Loucy (cell line): Measurements from ENCODE around the gene SLC6A6.

ENCODE experiments used
- CTCF ChIP-seq: fragments of 200-600 bp; sonication (generic); conservative IDR thresholded peaks from 2 replicates; pipeline ENCODE4 v1.5.1; 2014; ENCODE audit warnings: mild to moderate bottlenecking, antibody characterized with exemption, low read length
- EZH2phosphoT487 ChIP-seq: fragments of 200-600 bp; IDR thresholded peaks from 2 replicates; pipeline ENCODE4 v1.6.1; 2018; ENCODE audit warnings: antibody characterized with exemption, mild to moderate bottlenecking, moderate library complexity, borderline replicate concordance

GRCh38 chr3:14358426-14359211 is 43.8 kb upstream of the SLC6A6 start:
- TF ChIP-seq CTCF (no peak), EZH2phosphoT487 (no peak)
